Activated CD4-positive, alpha-beta T cell treated with anti-CD3 and anti-CD28 coated beads for 36 hours (primary cell): ENCODE results near the gene HYAL3. TPM values are rescaled to one million over a fixed set of nuclear protein-coding genes. Genes with fewer than 3 reads are reported as not detected.
A peak's percentile ranks its signal among the peaks of the same experiment; 100 is the strongest.
"Not testable (repeated sequence)": the region's sequence is repeated elsewhere in the genome, so short reads cannot be mapped to it uniquely, and the experiment has no call there.

Experiments
- ATAC-seq: fragments of 200-7000 bp; cut with Tn5 transposase; one replicate; pipeline ENCODE4 v1.10.0; 2021; ENCODE audit warnings: mild to moderate bottlenecking, moderate library complexity
- CTCF ChIA-PET: fragments of 350-600 bp; sonication (Branson Sonifier 250); formaldehyde crosslinking; loops from one replicate; lab custom pipeline; 2021; ENCODE audit warnings: antibody characterized with exemption; lab: Charles Lee
- POLR2A ChIA-PET: fragments of 350-600 bp; sonication (Branson Sonifier 250); formaldehyde crosslinking; loops from one replicate; lab custom pipeline; 2021; ENCODE audit warnings: antibody characterized with exemption, inconsistent platforms; lab: Charles Lee
- DNase-seq: peaks from one replicate; pipeline ENCODE4 v3.0.0-alpha.2; 2020
- H3K27ac Mint-ChIP-seq: one replicate; pipeline ENCODE4 v1.8.0; 2021; ENCODE audit warnings: mixed read lengths
- H3K27me3 Mint-ChIP-seq: one replicate; pipeline ENCODE4 v1.8.0; 2021; ENCODE audit warnings: mixed read lengths
- H3K36me3 Mint-ChIP-seq: one replicate; pipeline ENCODE4 v1.8.0; 2021; ENCODE audit warnings: low read depth, mixed read lengths
- H3K4me1 Mint-ChIP-seq: one replicate; pipeline ENCODE4 v1.8.0; 2021; ENCODE audit warnings: mixed read lengths
- H3K4me3 Mint-ChIP-seq: one replicate; pipeline ENCODE4 v1.8.0; 2021; ENCODE audit warnings: mild to moderate bottlenecking, moderate library complexity, mixed read lengths
- H3K9me3 Mint-ChIP-seq: one replicate; pipeline ENCODE4 v1.8.0; 2021; ENCODE audit warnings: low read depth, mixed read lengths
- intact Hi-C, 2 experiments: fragments of 100-400 bp; cut with DNase I in 1 of 2; cut with micrococcal nuclease in 1 of 2; formaldehyde crosslinking; loops; one replicate each; pipeline versions ENCODE4 v1.14.2 to v1.15.1; 2022 to 2024; cut with DNase I, micrococcal nuclease
- total RNA-seq, 2 experiments: library from RNA; stranded (reverse); gene quantifications; one replicate each; pipeline ENCODE4 v1.2.3, GENCODE V29; 2021

The HYAL3 gene
- total RNA-seq, 2 experiments from 2014 or later = 4.5 to 5.4 TPM

- ChIA-PET CTCF (interaction anchor here (0.5 to 1.8 kb wide), 13 partner anchors 9 to 513 kb away, joined by 3 to 8 read pairs (median 4); partner anchors contain the start of genes GNAI2, HYAL2 and TUSC2), POLR2A (interaction anchor here (0.6 to 1.1 kb wide), 2 partner anchors 9 to 45 kb away, joined by 3 read pairs; no protein-coding TSS in a partner anchor)
- H3K27me3 Mint-ChIP-seq = no peaks in the 10 kb centered on the region
- peak within 1 kb of the TSS; percentile 99 for H3K27ac Mint-ChIP-seq
- no peaks in the 10 kb centered on the region for H3K9me3 Mint-ChIP-seq
- peaks cover 35% of the 10 kb centered on the region for H3K36me3 Mint-ChIP-seq
- peak within 1 kb of the TSS; percentile 88 for H3K4me3 Mint-ChIP-seq
- peak; percentile 99 for ATAC-seq
- DNase-seq = peak; percentile 98
- intact Hi-C loops = loop anchor here (1.0 to 10.0 kb wide), 19 partner anchors 18 to 1093 kb away; partner anchors contain the start of genes CYB561D2 (in 2 of the 2), NPRL2 (in 2 of the 2), TMEM115 (in 2 of the 2) and CISH (in 1 of the 2)
- H3K4me1 Mint-ChIP-seq = peaks cover 16% of the 10 kb centered on the region
Measured at GRCh38 chr3:50292159-50293078, 6.8 kb downstream of the HYAL3 start, which contains the start of gene IFRD2. Gene IFRD2 (minus strand): TSS chr3:50292429. CDS start chr3:50292274, 155 bp downstream.

DNA sequence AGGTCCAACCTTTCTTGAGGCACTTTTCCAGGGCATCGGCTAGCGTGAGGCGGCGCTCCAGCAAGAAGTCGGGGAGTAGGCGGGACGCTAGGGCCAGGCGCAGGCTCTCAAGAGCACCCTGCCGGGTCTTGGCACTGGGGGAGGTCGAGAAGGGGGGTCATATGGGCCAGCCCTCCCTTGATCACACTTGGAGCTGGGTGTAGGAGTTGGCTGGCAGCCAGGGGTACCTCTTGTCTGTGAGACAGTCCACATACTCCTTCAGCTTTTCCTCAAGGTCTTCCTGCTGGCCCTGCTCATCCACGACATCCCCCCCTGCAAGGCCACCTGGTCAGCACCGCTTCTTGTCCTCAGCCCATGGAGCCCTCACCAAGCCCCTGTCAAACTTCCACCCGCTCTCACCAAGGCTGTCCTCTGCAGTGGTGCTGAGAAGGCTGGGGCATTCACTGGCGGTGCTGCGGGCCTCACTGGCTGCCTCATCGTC lies 9.0 kb downstream of the HYAL3 start:
- Mint-ChIP-seq H3K27me3 (no peaks in the 10 kb centered on the region), H3K4me1 (peaks cover 16% of the 10 kb centered on the region), H3K4me3 (peak overlapping the region; percentile 88), H3K36me3 (peaks cover 41% of the 10 kb centered on the region), H3K27ac (no peak overlapping the region), H3K9me3 (no peaks in the 10 kb centered on the region)
- no peak for DNase-seq
- ChIA-PET CTCF (interaction anchor here (0.5 kb wide), 1 partner anchor 70 kb away, joined by 4 read pairs; no protein-coding TSS in a partner anchor), POLR2A (interaction anchor here (0.6 kb wide), 2 partner anchors 13 to 1202 kb away, joined by 7 read pairs; no protein-coding TSS in a partner anchor)
- intact Hi-C loops = loop anchor here (5.0 to 10.0 kb wide), 2 partner anchors 565 to 878 kb away; partner anchors contain the start of genes GMPPB (in 1 of the 2), RHOA (in 1 of the 2) and TCTA (in 1 of the 2)
- no peak for ATAC-seq

DNA sequence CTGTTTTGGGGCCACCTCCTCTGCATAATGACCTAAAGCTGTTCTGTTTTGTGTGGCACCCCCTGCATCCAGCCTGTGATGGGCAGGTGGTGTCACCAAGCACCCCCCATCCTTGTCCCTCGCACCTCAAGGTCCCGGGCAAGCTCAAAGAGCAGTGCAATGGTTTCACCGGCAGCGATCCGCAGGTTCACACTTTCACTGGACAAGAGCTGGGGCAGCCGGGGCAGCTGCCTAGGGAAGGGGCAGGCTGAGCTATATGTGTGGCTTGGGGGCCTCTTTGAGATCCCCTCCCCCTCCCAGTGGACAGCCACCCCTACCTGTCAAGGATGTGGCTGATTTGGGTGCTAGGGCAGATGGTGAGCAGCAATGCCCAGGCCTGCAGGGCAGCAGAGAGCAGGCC lies 10.1 kb downstream of the HYAL3 start:
- POLR2A ChIA-PET = no interaction called here
- CTCF ChIA-PET = interaction anchor here (0.8 kb wide), 1 partner anchor 43 kb away, joined by 3 read pairs; no protein-coding TSS in a partner anchor
- H3K4me1 Mint-ChIP-seq = peaks cover 16% of the 10 kb centered on the region

GRCh38 chr3:50288387-50289007 lies 10.7 kb downstream of the HYAL3 start:
- ATAC-seq (no peak), DNase-seq (no peak)
- peaks cover 41% of the 10 kb centered on the region for H3K36me3 Mint-ChIP-seq
- ChIA-PET POLR2A (no interaction called here), CTCF (interaction anchor here (0.6 to 0.8 kb wide), 3 partner anchors 42 to 96 kb away, joined by 3 read pairs; no protein-coding TSS in a partner anchor)
- no peak overlapping the region for H3K27ac Mint-ChIP-seq
- no peaks in the 10 kb centered on the region for H3K27me3 Mint-ChIP-seq
- peaks cover 16% of the 10 kb centered on the region for H3K4me1 Mint-ChIP-seq
- no peak overlapping the region for H3K4me3 Mint-ChIP-seq
- intact Hi-C loops = no loop called here
- H3K9me3 Mint-ChIP-seq = no peaks in the 10 kb centered on the region

More for the DNA sequence above, 10.1 kb downstream of the HYAL3 start:
- ATAC-seq = no peak
- H3K9me3 Mint-ChIP-seq = no peaks in the 10 kb centered on the region
- H3K36me3 Mint-ChIP-seq = peaks cover 41% of the 10 kb centered on the region
- no peaks in the 10 kb centered on the region for H3K27me3 Mint-ChIP-seq
- intact Hi-C loops = no loop called here
- peak overlapping the region; percentile 30 for H3K4me3 Mint-ChIP-seq
- DNase-seq = no peak
- H3K27ac Mint-ChIP-seq = no peak overlapping the region

DNA sequence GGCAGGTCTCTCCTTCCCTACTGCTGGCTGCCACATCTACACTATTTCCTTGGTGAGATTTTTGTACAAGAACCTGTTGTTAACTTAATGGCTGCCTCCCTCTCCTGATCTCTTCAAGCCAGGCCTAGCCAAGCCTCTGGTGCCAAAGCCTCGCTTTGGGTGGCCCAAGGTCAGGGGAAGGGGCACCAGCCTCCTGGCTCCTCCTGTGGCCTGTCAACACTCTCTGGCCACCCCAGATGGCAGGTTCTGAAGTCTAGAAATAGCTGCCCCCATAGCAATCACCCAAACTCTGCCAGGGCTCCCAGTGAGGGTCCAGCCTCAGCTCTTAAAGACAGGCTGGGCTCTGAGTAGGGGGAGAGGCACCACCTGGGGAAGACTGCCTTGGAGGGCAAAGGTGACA lies 11.9 kb downstream of the HYAL3 start:
- Mint-ChIP-seq H3K4me3 (no peak overlapping the region), H3K9me3 (no peaks in the 10 kb centered on the region), H3K27ac (no peak overlapping the region), H3K36me3 (peaks cover 38% of the 10 kb centered on the region), H3K27me3 (no peaks in the 10 kb centered on the region), H3K4me1 (peaks cover 9% of the 10 kb centered on the region)
- CTCF ChIA-PET = no interaction called here
- DNase-seq = no peak
- POLR2A ChIA-PET = no interaction called here
- intact Hi-C loops = no loop called here
- ATAC-seq = no peak

DNA sequence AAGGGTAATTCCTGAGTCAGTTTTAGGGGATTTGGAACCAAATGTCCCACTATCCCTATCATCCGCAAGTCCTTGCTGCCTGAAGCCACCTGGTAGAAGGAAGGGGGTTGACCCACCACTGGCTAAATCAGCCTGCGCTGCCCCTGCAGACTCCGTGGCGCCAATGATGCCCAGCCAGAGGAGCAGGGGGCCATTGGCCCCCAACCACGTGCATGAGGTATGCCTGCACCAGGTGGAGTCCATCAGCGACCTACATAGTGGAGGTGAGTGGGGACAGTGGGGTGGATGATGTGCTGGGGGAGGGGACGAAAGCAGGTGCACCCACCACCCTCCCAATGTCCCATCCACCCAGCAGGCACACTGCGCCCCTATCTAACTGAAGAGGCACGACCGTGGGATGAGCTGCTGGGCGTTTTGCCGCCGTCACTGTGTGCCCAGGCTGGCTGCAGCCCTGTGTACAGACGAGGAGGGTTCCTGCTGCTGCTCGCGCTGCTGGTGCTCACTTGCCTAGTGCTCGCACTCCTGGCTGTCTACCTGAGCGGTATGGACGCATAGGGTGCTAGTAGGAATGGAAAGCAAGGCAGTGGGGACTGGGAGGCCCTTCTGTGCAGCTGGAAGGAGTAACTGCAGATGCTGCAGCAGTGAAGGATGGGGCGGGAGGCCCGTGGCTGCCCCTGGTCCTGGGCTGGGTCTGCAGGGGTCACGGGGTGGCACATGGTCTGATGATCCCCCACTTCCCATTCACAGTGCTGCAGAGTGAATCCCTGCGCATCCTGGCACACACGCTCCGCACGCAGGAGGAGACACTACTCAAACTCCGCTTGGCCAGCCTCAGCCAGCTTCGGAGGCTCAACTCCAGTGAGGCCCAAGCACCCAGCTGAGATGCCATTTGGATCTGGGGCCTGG lies 12.6 kb downstream of the HYAL3 start:
- ATAC-seq (no peak), DNase-seq (no peak)
- Mint-ChIP-seq H3K4me3 (no peak overlapping the region), H3K27me3 (no peaks in the 10 kb centered on the region), H3K36me3 (peaks cover 38% of the 10 kb centered on the region), H3K27ac (no peak overlapping the region), H3K4me1 (peaks cover 9% of the 10 kb centered on the region), H3K9me3 (no peaks in the 10 kb centered on the region)
- intact Hi-C loops = no loop called here
- ChIA-PET POLR2A (no interaction called here), CTCF (no interaction called here)

- intact Hi-C loops, DNase-seq, H3K27me3 Mint-ChIP-seq, H3K4me1 Mint-ChIP-seq, H3K4me3 Mint-ChIP-seq, POLR2A ChIA-PET, H3K9me3 Mint-ChIP-seq, H3K27ac Mint-ChIP-seq, ATAC-seq: not testable (repeated sequence)
- H3K36me3 Mint-ChIP-seq = peaks cover 19% of the 10 kb centered on the region
- CTCF ChIA-PET = interaction anchor here (1.4 kb wide), 1 partner anchor 9 kb away, joined by 5 read pairs; no protein-coding TSS in a partner anchor
Measured at GRCh38 chr3:50284121-50284520, 15.1 kb downstream of the HYAL3 start.

GRCh38 chr3:50279255-50280016 lies 19.8 kb downstream of the HYAL3 start:
- Mint-ChIP-seq H3K36me3 (no peaks in the 10 kb centered on the region), H3K27ac (no peak overlapping the region), H3K9me3 (no peaks in the 10 kb centered on the region), H3K27me3 (peaks cover 25% of the 10 kb centered on the region), H3K4me1 (peaks cover 10% of the 10 kb centered on the region), H3K4me3 (no peak overlapping the region)
- CTCF ChIA-PET = interaction anchor here (0.6 to 0.9 kb wide), 3 partner anchors 61 to 356 kb away, joined by 3 to 4 read pairs (median 3); partner anchors contain the start of gene RASSF1
- POLR2A ChIA-PET = interaction anchor here (0.6 to 0.7 kb wide), 3 partner anchors 12 to 22 kb away, joined by 3 to 5 read pairs (median 3); no protein-coding TSS in a partner anchor
- intact Hi-C loops = loop anchor here in 1 of 2 experiments (10.0 kb wide), 1 partner anchor 45 kb away; the partner anchor contains the start of genes HYAL2 and TUSC2
- ATAC-seq = no peak
- no peak for DNase-seq

GRCh38 chr3:50278880-50279224 lies 20.4 kb downstream of the HYAL3 start, which contains the start of gene LSMEM2:
Gene LSMEM2 (plus strand): TSS chr3:50279087. CDS start chr3:50279114, 27 bp downstream.
- CTCF ChIA-PET = interaction anchor here (0.9 kb wide), 1 partner anchor 62 kb away, joined by 4 read pairs; the partner anchor contains the start of gene RASSF1
- H3K4me1 Mint-ChIP-seq = peaks cover 16% of the 10 kb centered on the region

More at GRCh38 chr3:50278880-50279224, 20.4 kb downstream of the HYAL3 start, which contains the start of gene LSMEM2:
- Mint-ChIP-seq H3K9me3 (no peaks in the 10 kb centered on the region), H3K36me3 (no peaks in the 10 kb centered on the region), H3K27me3 (peaks cover 29% of the 10 kb centered on the region), H3K27ac (no peak within 1 kb of the TSS), H3K4me3 (no peak within 1 kb of the TSS)
- ATAC-seq (no peak), DNase-seq (no peak)
- intact Hi-C loops = loop anchor here in 1 of 2 experiments (10.0 kb wide), 1 partner anchor 46 kb away; the partner anchor contains the start of genes HYAL2 and TUSC2
- POLR2A ChIA-PET = no interaction called here
